Ishikawa (cell line): ENCODE results near the gene RUFY2.

Experiments used
- CEBPB ChIP-seq: IDR thresholded peaks from 2 replicates; pipeline ENCODE4 v1.6.1; 2012
- CREB1 ChIP-seq: IDR thresholded peaks from 2 replicates; pipeline ENCODE4 v1.6.1; 2012; ENCODE audit warnings: low read depth
- EGR1 ChIP-seq: IDR thresholded peaks from 2 replicates; pipeline ENCODE4 v1.6.1; 2012
- EP300 ChIP-seq: IDR thresholded peaks from 2 replicates; pipeline ENCODE4 v1.6.1; 2012; ENCODE audit warnings: borderline replicate concordance
- RAD21 ChIP-seq: IDR thresholded peaks from 2 replicates; pipeline ENCODE4 v1.6.1; 2012; ENCODE audit warnings: low read depth
- TCF12 ChIP-seq: IDR thresholded peaks from 2 replicates; pipeline ENCODE4 v1.6.1; 2012; ENCODE audit warnings: low read depth
- TF ChIP-seq, protein P1 (sequence below): IDR thresholded peaks from 2 replicates; pipeline ENCODE4 v1.6.1; 2012; ENCODE audit warnings: low read depth, mild to moderate bottlenecking
- TF ChIP-seq, protein P2 (sequence below): IDR thresholded peaks from 2 replicates; pipeline ENCODE4 v1.6.1; 2012

DNA sequence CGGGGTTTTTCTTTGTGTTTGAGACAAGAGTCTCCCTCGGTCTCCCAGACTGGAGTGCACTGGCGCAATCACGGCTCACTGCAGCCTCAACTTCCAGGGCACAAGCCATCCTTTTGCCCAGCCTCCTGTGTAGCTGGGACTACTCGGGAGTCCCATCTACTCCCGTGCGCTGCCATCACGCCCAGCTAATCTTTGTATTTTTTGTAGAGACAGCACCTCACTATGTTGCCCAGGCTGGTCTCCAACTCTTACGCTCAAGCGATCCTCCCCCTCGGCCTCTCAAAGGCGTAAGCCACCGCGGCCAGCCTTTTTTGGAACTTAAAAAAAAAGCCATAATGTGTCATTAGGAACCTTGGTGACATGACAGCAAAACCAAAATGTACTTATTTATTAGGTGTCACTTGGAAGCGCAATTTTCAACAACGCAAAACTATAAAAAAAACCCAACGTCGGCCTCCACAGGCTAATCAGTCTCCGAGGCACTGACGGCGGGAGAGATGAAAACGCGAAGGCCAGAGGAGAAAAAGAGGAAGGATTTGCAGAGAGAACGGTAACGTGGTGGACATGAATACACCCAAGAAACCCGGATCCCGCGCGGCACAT lies 76.1 kb downstream of the RUFY2 start:
- TF ChIP-seq, protein P1, sequence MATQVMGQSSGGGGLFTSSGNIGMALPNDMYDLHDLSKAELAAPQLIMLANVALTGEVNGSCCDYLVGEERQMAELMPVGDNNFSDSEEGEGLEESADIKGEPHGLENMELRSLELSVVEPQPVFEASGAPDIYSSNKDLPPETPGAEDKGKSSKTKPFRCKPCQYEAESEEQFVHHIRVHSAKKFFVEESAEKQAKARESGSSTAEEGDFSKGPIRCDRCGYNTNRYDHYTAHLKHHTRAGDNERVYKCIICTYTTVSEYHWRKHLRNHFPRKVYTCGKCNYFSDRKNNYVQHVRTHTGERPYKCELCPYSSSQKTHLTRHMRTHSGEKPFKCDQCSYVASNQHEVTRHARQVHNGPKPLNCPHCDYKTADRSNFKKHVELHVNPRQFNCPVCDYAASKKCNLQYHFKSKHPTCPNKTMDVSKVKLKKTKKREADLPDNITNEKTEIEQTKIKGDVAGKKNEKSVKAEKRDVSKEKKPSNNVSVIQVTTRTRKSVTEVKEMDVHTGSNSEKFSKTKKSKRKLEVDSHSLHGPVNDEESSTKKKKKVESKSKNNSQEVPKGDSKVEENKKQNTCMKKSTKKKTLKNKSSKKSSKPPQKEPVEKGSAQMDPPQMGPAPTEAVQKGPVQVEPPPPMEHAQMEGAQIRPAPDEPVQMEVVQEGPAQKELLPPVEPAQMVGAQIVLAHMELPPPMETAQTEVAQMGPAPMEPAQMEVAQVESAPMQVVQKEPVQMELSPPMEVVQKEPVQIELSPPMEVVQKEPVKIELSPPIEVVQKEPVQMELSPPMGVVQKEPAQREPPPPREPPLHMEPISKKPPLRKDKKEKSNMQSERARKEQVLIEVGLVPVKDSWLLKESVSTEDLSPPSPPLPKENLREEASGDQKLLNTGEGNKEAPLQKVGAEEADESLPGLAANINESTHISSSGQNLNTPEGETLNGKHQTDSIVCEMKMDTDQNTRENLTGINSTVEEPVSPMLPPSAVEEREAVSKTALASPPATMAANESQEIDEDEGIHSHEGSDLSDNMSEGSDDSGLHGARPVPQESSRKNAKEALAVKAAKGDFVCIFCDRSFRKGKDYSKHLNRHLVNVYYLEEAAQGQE = no peak
- TF ChIP-seq, protein P2, sequence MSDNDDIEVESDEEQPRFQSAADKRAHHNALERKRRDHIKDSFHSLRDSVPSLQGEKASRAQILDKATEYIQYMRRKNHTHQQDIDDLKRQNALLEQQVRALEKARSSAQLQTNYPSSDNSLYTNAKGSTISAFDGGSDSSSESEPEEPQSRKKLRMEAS = no peak
- TF ChIP-seq RAD21 = no peak
- TF ChIP-seq TCF12 = no peak
- TF ChIP-seq CREB1 = no peak
- no peak for TF ChIP-seq CEBPB
- TF ChIP-seq EP300 = no peak
- TF ChIP-seq EGR1 = no peak
